H1 (cell line): Measurements from ENCODE around the gene SOX14. TPM values are rescaled to one million over a fixed set of nuclear protein-coding genes. Genes with fewer than 3 reads are reported as not detected.
A peak's percentile ranks its signal among the peaks of the same experiment; 100 is the strongest.

Experiments used
- CTCF ChIA-PET: fragments of 300-600 bp; sonication (Branson Sonifier 250); formaldehyde crosslinking; loops from one replicate; lab custom pipeline; 2021; ENCODE audit not compliant: partially characterized antibody; lab: Charles Lee
- POLR2A ChIA-PET: fragments of 300-600 bp; sonication (Branson Sonifier 250); formaldehyde crosslinking; loops from one replicate; lab custom pipeline; 2021; ENCODE audit warnings: inconsistent platforms; ENCODE audit not compliant: partially characterized antibody; lab: Charles Lee
- DNase-seq, 2 experiments: peaks; one replicate each; pipeline versions ENCODE4 v3.0.0 to v3.0.0-alpha.2; 2010 to 2022; ENCODE audit warnings: low spot score in 2 of 2, low read depth in 1 of 2, mixed read lengths in 1 of 2
- FAIRE-seq: peaks from 2 replicates; lab custom pipeline; 2011; peaks lifted over from hg19 to GRCh38; lab: Jason Lieb, UNC
- H2AFZ ChIP-seq: 2 replicates; pipeline ENCODE4 v1.8.1; 2012; ENCODE audit warnings: low read length, inconsistent platforms
- H2AK5ac ChIP-seq: 2 replicates; pipeline ENCODE4 v1.6.1; 2013; ENCODE audit warnings: low read depth, low read length
- H2BK120ac ChIP-seq: replicated peaks from 2 replicates; pipeline ENCODE3; 2013; ENCODE audit warnings: low read depth, low read length, inconsistent platforms
- H2BK12ac ChIP-seq: 2 replicates; pipeline ENCODE4 v1.6.1; 2013; ENCODE audit warnings: low read depth, low read length
- H2BK15ac ChIP-seq: 2 replicates; pipeline ENCODE4 v1.6.1; 2013; ENCODE audit warnings: low read length
- H2BK20ac ChIP-seq: 2 replicates; pipeline ENCODE4 v1.6.1; 2013; ENCODE audit warnings: low read length
- H2BK5ac ChIP-seq: 2 replicates; pipeline ENCODE4 v1.6.1; 2013; ENCODE audit warnings: low read depth, low read length
- H3K14ac ChIP-seq: 2 replicates; pipeline ENCODE4 v1.6.1; 2013; ENCODE audit warnings: inconsistent platforms; ENCODE audit not compliant: insufficient read length
- H3K18ac ChIP-seq: 2 replicates; pipeline ENCODE4 v1.6.1; 2013; ENCODE audit warnings: low read length; ENCODE audit errors: extremely low read depth
- H3K23ac ChIP-seq: 2 replicates; pipeline ENCODE4 v1.6.1; 2013; ENCODE audit warnings: inconsistent platforms; ENCODE audit not compliant: insufficient read length
- H3K23me2 ChIP-seq: 2 replicates; pipeline ENCODE4 v1.6.1; 2013; ENCODE audit warnings: low read depth, low read length
- H3K27ac ChIP-seq: 2 replicates; pipeline ENCODE4 v1.6.1; 2011; ENCODE audit warnings: low read depth, low read length, inconsistent platforms
- H3K27me3 ChIP-seq, 4 experiments: replicated peaks in 1 of 4; 1 replicate in 1 of 4; 2 replicates in 3 of 4; pipeline versions ENCODE4 v1.6.1 to v1.8.1; 2011 to 2013; ENCODE audit warnings: low read length in 3 of 4, mild to moderate bottlenecking in 3 of 4, inconsistent platforms in 2 of 4, mixed read lengths in 2 of 4, moderate library complexity in 1 of 4; ENCODE audit not compliant: control insufficient read depth in 3 of 4, insufficient read depth in 3 of 4; ENCODE audit errors: extremely low read depth in 1 of 4
- H3K36me3 ChIP-seq, 4 experiments: 2 replicates each; pipeline versions ENCODE4 v1.6.1 to v1.8.1; 2011 to 2013; ENCODE audit warnings: mild to moderate bottlenecking in 4 of 4, low read length in 3 of 4, moderate library complexity in 2 of 4, control low read depth in 1 of 4, inconsistent platforms in 1 of 4; ENCODE audit not compliant: insufficient read depth in 4 of 4, control insufficient read depth in 2 of 4
- H3K4ac ChIP-seq: replicated peaks from 2 replicates; pipeline ENCODE3; 2013; ENCODE audit warnings: low read length, low read depth, mixed read lengths, inconsistent platforms; ENCODE audit not compliant: insufficient read length
- H3K4me1 ChIP-seq, 4 experiments: replicated peaks in 1 of 4; 1 replicate in 1 of 4; 2 replicates in 3 of 4; pipeline versions ENCODE4 v1.6.1 to v1.8.1; 2011 to 2013; ENCODE audit warnings: low read length in 3 of 4, inconsistent platforms in 2 of 4, mixed read lengths in 1 of 4; ENCODE audit not compliant: insufficient read depth in 4 of 4, control insufficient read depth in 3 of 4
- H3K4me2 ChIP-seq, 2 experiments: 2 replicates each; pipeline versions ENCODE4 v1.6.1 to v1.8.1; 2011 to 2013; ENCODE audit warnings: low read depth in 2 of 2, low read length in 2 of 2, control low read depth in 1 of 2, inconsistent platforms in 1 of 2, mild to moderate bottlenecking in 1 of 2; ENCODE audit not compliant: insufficient read depth in 1 of 2
- H3K4me3 ChIP-seq, 4 experiments: fragments of 200-600, 300-600 bp in 1 of 4; sonication (generic), shearing (Covaris generic), sonication (Bioruptor Twin) in 1 of 4; 2 replicates each; pipeline versions ENCODE4 v1.5.1 to v1.8.1; 2011 to 2016; ENCODE audit warnings: low read length in 4 of 4, low read depth in 3 of 4, control low read depth in 2 of 4, inconsistent platforms in 2 of 4, mild to moderate bottlenecking in 2 of 4, mixed read lengths in 1 of 4, moderate library complexity in 1 of 4; ENCODE audit not compliant: insufficient read depth in 2 of 4; ENCODE audit errors: extremely low read depth in 1 of 4
- H3K56ac ChIP-seq: replicated peaks from 2 replicates; pipeline ENCODE3; 2013; ENCODE audit warnings: low read depth, mild to moderate bottlenecking, mixed read lengths, low read length, inconsistent platforms; ENCODE audit not compliant: insufficient read length
- H3K79me1 ChIP-seq: 2 replicates; pipeline ENCODE4 v1.6.1; 2013; ENCODE audit warnings: low read depth, low read length, control low read depth
- H3K79me2 ChIP-seq, 2 experiments: 2 replicates each; pipeline versions ENCODE4 v1.6.1 to v1.8.1; 2012 to 2013; ENCODE audit warnings: low read length in 2 of 2, mild to moderate bottlenecking in 2 of 2, inconsistent platforms in 1 of 2; ENCODE audit not compliant: insufficient read depth in 2 of 2, control insufficient read depth in 1 of 2
- H3K9ac ChIP-seq, 4 experiments: replicated peaks in 1 of 4; 1 replicate in 1 of 4; 2 replicates in 3 of 4; pipeline versions ENCODE4 v1.6.1 to v1.8.1; 2011 to 2013; ENCODE audit warnings: low read depth in 3 of 4, low read length in 3 of 4, control low read depth in 2 of 4, mild to moderate bottlenecking in 2 of 4, moderate library complexity in 2 of 4, inconsistent platforms in 1 of 4; ENCODE audit errors: extremely low read depth in 1 of 4
- H3K9me3 ChIP-seq, 2 experiments: 2 replicates each; pipeline versions ENCODE4 v1.6.1 to v1.8.1; 2012 to 2013; ENCODE audit warnings: mild to moderate bottlenecking in 2 of 2, moderate library complexity in 2 of 2, control low read depth in 1 of 2, inconsistent platforms in 1 of 2, low read depth in 1 of 2, low read length in 1 of 2, mixed read lengths in 1 of 2; ENCODE audit not compliant: insufficient read depth in 2 of 2
- H4K20me1 ChIP-seq, 2 experiments: replicated peaks in 1 of 2; 2 replicates each; pipeline versions ENCODE3 to v1.8.1; 2011 to 2013; ENCODE audit warnings: inconsistent platforms in 2 of 2, low read length in 2 of 2, mild to moderate bottlenecking in 1 of 2; ENCODE audit not compliant: insufficient read depth in 2 of 2, control insufficient read depth in 1 of 2
- H4K5ac ChIP-seq: 2 replicates; pipeline ENCODE4 v1.6.1; 2013; ENCODE audit warnings: low read length, low read depth, mixed read lengths, inconsistent platforms; ENCODE audit not compliant: insufficient read length
- H4K8ac ChIP-seq: 2 replicates; pipeline ENCODE4 v1.8.0; 2013; ENCODE audit warnings: mild to moderate bottlenecking, moderate library complexity, low read length, inconsistent platforms; ENCODE audit not compliant: insufficient read depth; ENCODE audit errors: extremely low read depth
- H4K91ac ChIP-seq: replicated peaks from 2 replicates; pipeline ENCODE3; 2013; ENCODE audit warnings: low read length, mixed read lengths, inconsistent platforms; ENCODE audit not compliant: insufficient read length
- BACH1 ChIP-seq: IDR thresholded peaks from 2 replicates; pipeline ENCODE4 v1.6.1; 2012; ENCODE audit warnings: low read length, improper control_type of control experiment
- BCL11A ChIP-seq, 2 experiments: IDR thresholded peaks; one replicate each; pipeline ENCODE4 v1.6.1; 2011; ENCODE audit warnings: low read depth in 2 of 2, low read length in 2 of 2, mild to moderate bottlenecking in 2 of 2
- E2F6 ChIP-seq: IDR thresholded peaks from 2 replicates; pipeline ENCODE4 v1.6.1; 2012; ENCODE audit warnings: inconsistent platforms
- JUN ChIP-seq: IDR thresholded peaks from 2 replicates; pipeline ENCODE4 v1.6.1; 2011; ENCODE audit warnings: low read depth, mild to moderate bottlenecking, improper control_type of control experiment, low read length
- MAX ChIP-seq: IDR thresholded peaks from 2 replicates; pipeline ENCODE4 v1.6.1; 2012; ENCODE audit warnings: inconsistent platforms
- POLR2AphosphoS5 ChIP-seq: IDR thresholded peaks from 2 replicates; pipeline ENCODE4 v1.6.1; 2011; ENCODE audit warnings: low read depth, low read length
- SIN3A ChIP-seq, 2 experiments: IDR thresholded peaks in 1 of 2; conservative IDR thresholded peaks in 1 of 2; 2 replicates each; pipeline ENCODE4 v1.6.1; 2011 to 2012; ENCODE audit warnings: low read length in 2 of 2, improper control_type of control experiment in 1 of 2, low read depth in 1 of 2, mild to moderate bottlenecking in 1 of 2
- SP1 ChIP-seq: IDR thresholded peaks from 2 replicates; pipeline ENCODE4 v1.6.1; 2011; ENCODE audit warnings: low read depth, low read length
- SUZ12 ChIP-seq: fragments of 200-600 bp; sonication (generic); IDR thresholded peaks from 2 replicates; pipeline ENCODE4 v1.6.1; 2012; ENCODE audit warnings: mild to moderate bottlenecking, inconsistent platforms, low read length, moderate library complexity, mixed read lengths
- TCF12 ChIP-seq: IDR thresholded peaks from 2 replicates; pipeline ENCODE4 v1.6.1; 2011; ENCODE audit warnings: low read depth, mild to moderate bottlenecking, low read length
- WGBS, 2 experiments: shearing (Covaris generic) in 1 of 2; methylation state at CpG; one replicate each; pipeline versions ENCODE4 v1.1.6 to v1.1.7; 2013 to 2015; ENCODE audit warnings: low lambda C conversion rate in 2 of 2, mixed read lengths in 2 of 2, inconsistent platforms in 1 of 2, low coverage in 1 of 2, missing lambda C conversion rate in 1 of 2; ENCODE audit not compliant: insufficient replicate concordance in 2 of 2, insufficient coverage in 1 of 2, insufficient read length in 1 of 2; ENCODE audit errors: extremely low coverage in 1 of 2, missing lambda C conversion rate in 1 of 2; 5-methylcytosine and 5-hydroxymethylcytosine counted together
- long read RNA-seq, 2 experiments: library from RNA in 1 of 2; library from capped mRNA in 1 of 2; stranded (forward); transcript quantifications; one replicate each; pipeline ENCODE4 v2.0.0, GENCODE V29; 2021; ENCODE audit warnings: inconsistent platforms in 1 of 2
- polyA minus RNA-seq, 3 experiments: library from RNA; depleted of rRNA, polyadenylated mRNA; stranded (reverse); fragments of >200 nt; gene quantifications; 1 replicate in 2 of 3; 2 replicates in 1 of 3; pipeline ENCODE4 v1.2.3, GENCODE V29; 2011
- polyA plus RNA-seq, 7 experiments: library from polyadenylated mRNA; depleted of rRNA in 3 of 7; stranded (reverse) in 5 of 7; unstranded in 2 of 7; fragments of >200 nt in 5 of 7; fragments of 200-250 nt in 2 of 7; gene quantifications; 1 replicate in 5 of 7; 2 replicates in 1 of 7; 4 replicates in 1 of 7; pipeline versions ENCODE4 v1.2.1 to v1.2.3, GENCODE V29; 2011 to 2013; ENCODE audit warnings: missing spikeins in 2 of 7, mixed read lengths in 2 of 7
- total RNA-seq: library from RNA; stranded (reverse); fragmentation: NEBNext Ultra II Directional; extraction: Animal tissue kit (Norgen Biotek cat#: 25700); gene quantifications from 2 replicates; pipeline ENCODE4 v1.2.1, GENCODE V29; 2021

Gene SOX14
- total RNA-seq = 0.21 and 0.50 TPM in 2 replicates
- 0.03 TPM in 1 of 2 replicates, not detected in the other for polyA plus RNA-seq (2011; rRNA removed)
- polyA plus RNA-seq (2011; cell fraction: cytosol; rRNA removed) = not detected
- polyA plus RNA-seq (2011; cell fraction: nucleus; rRNA removed) = 0.09 TPM
- polyA plus RNA-seq (2012, experiment 1 of 2) = 0.08 TPM in 1 of 4 replicates, not detected in the others
- not detected for polyA plus RNA-seq (2012, experiment 2 of 2)
- polyA plus RNA-seq (2013, experiment 1 of 2) = 0.97 TPM
- polyA plus RNA-seq (2013, experiment 2 of 2) = 0.79 TPM
- polyA minus RNA-seq (2011; rRNA and poly(A)+ RNA removed) = not detected in 2 replicates
- not detected for polyA minus RNA-seq (2011; cell fraction: cytosol; rRNA and poly(A)+ RNA removed)
- polyA minus RNA-seq (2011; cell fraction: nucleus; rRNA and poly(A)+ RNA removed) = 0.60 TPM
- long read RNA-seq, experiment 1 = 0 reads
- long read RNA-seq, experiment 2 = 0 reads

GRCh38 chr3:137764001-137764433, at the start of gene SOX14:
Gene SOX14, plus strand, starts transcription at chr3:137764315. Its CDS starts 470 bp downstream, at chr3:137764785.
- no peak within 1 kb of the TSS for H3K9ac ChIP-seq
- H2BK12ac ChIP-seq = peak within 1 kb of the TSS; percentile 99
- peak within 1 kb of the TSS; percentile 73; the same call in 1 of the 2 replicates for H2BK5ac ChIP-seq
- H2BK20ac ChIP-seq = peak within 1 kb of the TSS; percentile 66; the same call in 1 of the 2 replicates
- no peaks in the 10 kb centered on the region for H3K79me2 ChIP-seq
- no peak within 1 kb of the TSS for H4K8ac ChIP-seq
- H4K5ac ChIP-seq = no peak within 1 kb of the TSS
- DNase-seq (peak; percentile 89 to 93), FAIRE-seq (no peak)
- H2BK120ac ChIP-seq = no peak within 1 kb of the TSS
- H3K4me1 ChIP-seq = peaks cover 12 to 71% (median 55%) of the 10 kb centered on the region in 4 experiments
- H4K20me1 ChIP-seq = peaks cover 17 to 19% of the 10 kb centered on the region in 2 experiments
- POLR2A ChIA-PET = interaction anchor here (1.8 kb wide), 1 partner anchor 11 kb away, joined by 5 read pairs; no protein-coding TSS in a partner anchor
- H3K27me3 ChIP-seq = peaks cover 79 to 99% (median 95%) of the 10 kb centered on the region in 4 experiments
- no peaks in the 10 kb centered on the region; a peak in 1 of 8 replicates for H3K36me3 ChIP-seq
- H3K27ac ChIP-seq = no peak within 1 kb of the TSS
- H4K91ac ChIP-seq = peak within 1 kb of the TSS; percentile 35
- no peak within 1 kb of the TSS for H3K4ac ChIP-seq
- no peak within 1 kb of the TSS for H3K23ac ChIP-seq
- peak within 1 kb of the TSS; percentile 82 for H3K4me2 ChIP-seq
- H3K14ac ChIP-seq = no peak within 1 kb of the TSS
- H3K79me1 ChIP-seq = no peaks in the 10 kb centered on the region
- peak within 1 kb of the TSS; percentile 25 to 55 (median 36) for H3K4me3 ChIP-seq
- no peak within 1 kb of the TSS; the same call in 1 of the 2 replicates for H2AFZ ChIP-seq
- H3K18ac ChIP-seq = peak within 1 kb of the TSS; percentile 80; the same call in 1 of the 2 replicates
- H3K9me3 ChIP-seq = no peaks in the 10 kb centered on the region
- 0 out of 2 replicates have a peak within 1 kb of the TSS, but pooled peaks have one; percentile 26 for H2AK5ac ChIP-seq
- WGBS, 2 experiments = 0% methylated on average over 28 of the region's 30 CpGs; no CpG with 5 or more reads in 1 of the 2 experiments
- H2BK15ac ChIP-seq = no peak within 1 kb of the TSS; the same call in 1 of the 2 replicates
- H3K56ac ChIP-seq = no peak within 1 kb of the TSS
- CTCF ChIA-PET = interaction anchor here (0.5 to 1.8 kb wide), 3 partner anchors 54 to 1755 kb away, joined by 3 to 11 read pairs (median 3); no protein-coding TSS in a partner anchor
- peaks cover 19% of the 10 kb centered on the region; the same call in 1 of the 2 replicates for H3K23me2 ChIP-seq
- TF ChIP-seq TCF12 = no peak
- TF ChIP-seq BACH1 = no peak
- no peak for TF ChIP-seq BCL11A (IDR thresholded peaks at IDR 0.05; ENCODE audit: low read depth in 2 of 2, low read length in 2 of 2)
- peak in 1 of 2 experiments; percentile 51; a peak in 1 of 4 replicates for TF ChIP-seq SIN3A (conservative IDR thresholded peaks at IDR 0.05 in 1 of 2, IDR thresholded peaks at IDR 0.05 in 1 of 2; ENCODE audit: low read depth in 1 of 2, low read length in 2 of 2)
- TF ChIP-seq JUN = no peak
- peak; percentile 93 for TF ChIP-seq E2F6
- TF ChIP-seq SP1 = 0 out of 2 replicates have a peak, but pooled peaks have one; percentile 43
- no peak for TF ChIP-seq SUZ12
- no peak for TF ChIP-seq POLR2AphosphoS5
- peak; percentile 95 for TF ChIP-seq MAX
